H9 (cell line): ENCODE data around the gene TNFRSF1B. TPM values are rescaled to one million over a fixed set of nuclear protein-coding genes. Genes with fewer than 3 reads are reported as not detected.

Experiments used
- DNase-seq: peaks from one replicate; pipeline ENCODE4 v3.0.0-alpha.2; 2017
- H2AFZ ChIP-seq: one replicate; pipeline ENCODE4 v1.6.1; 2013; ENCODE audit warnings: mild to moderate bottlenecking, low read length, control low read depth, moderate library complexity
- H2AK5ac ChIP-seq: 2 replicates; pipeline ENCODE4 v1.6.1; 2013; ENCODE audit warnings: low read length, control low read depth, mixed read lengths; ENCODE audit not compliant: insufficient read length
- H2BK120ac ChIP-seq: one replicate; pipeline ENCODE4 v1.6.1; 2013; ENCODE audit warnings: low read depth, mild to moderate bottlenecking, low read length, control low read depth, inconsistent platforms; ENCODE audit not compliant: poor library complexity, severe bottlenecking
- H2BK12ac ChIP-seq: 2 replicates; pipeline ENCODE4 v1.6.1; 2013; ENCODE audit warnings: low read length, control low read depth, mixed read lengths, low read depth; ENCODE audit not compliant: insufficient read length
- H2BK15ac ChIP-seq: 2 replicates; pipeline ENCODE4 v1.6.1; 2013; ENCODE audit warnings: low read depth, low read length, control low read depth
- H2BK20ac ChIP-seq: one replicate; pipeline ENCODE4 v1.6.1; 2013; ENCODE audit warnings: low read depth, mild to moderate bottlenecking, low read length, control low read depth, inconsistent platforms; ENCODE audit not compliant: poor library complexity, severe bottlenecking
- H2BK5ac ChIP-seq: 2 replicates; pipeline ENCODE4 v1.6.1; 2013; ENCODE audit warnings: low read length, control low read depth, mixed read lengths; ENCODE audit not compliant: insufficient read length
- H3K14ac ChIP-seq: 2 replicates; pipeline ENCODE4 v1.6.1; 2013; ENCODE audit warnings: low read length, control low read depth; ENCODE audit not compliant: insufficient read depth
- H3K18ac ChIP-seq: 2 replicates; pipeline ENCODE4 v1.6.1; 2013; ENCODE audit warnings: low read depth, mild to moderate bottlenecking, mixed read lengths, low read length, control low read depth; ENCODE audit not compliant: insufficient read length
- H3K23ac ChIP-seq: 2 replicates; pipeline ENCODE4 v1.6.1; 2013; ENCODE audit warnings: low read length, control low read depth, mixed read lengths, low read depth; ENCODE audit not compliant: insufficient read length
- H3K23me2 ChIP-seq: 2 replicates; pipeline ENCODE4 v1.6.1; 2013; ENCODE audit warnings: low read depth, mild to moderate bottlenecking, mixed read lengths, low read length, control low read depth; ENCODE audit not compliant: insufficient read length, poor library complexity, severe bottlenecking
- H3K27ac ChIP-seq: 2 replicates; pipeline ENCODE4 v1.5.1; 2013; ENCODE audit warnings: low read length, control low read depth, mixed read lengths, low read depth; ENCODE audit not compliant: insufficient read length
- H3K27me3 ChIP-seq: 2 replicates; pipeline ENCODE4 v1.6.1; 2013; ENCODE audit warnings: low read length, control low read depth, inconsistent platforms; ENCODE audit not compliant: insufficient read depth
- H3K4ac ChIP-seq: 2 replicates; pipeline ENCODE4 v1.6.1; 2013; ENCODE audit warnings: low read depth, mild to moderate bottlenecking, control low read depth, inconsistent platforms, low read length, moderate library complexity
- H3K4me1 ChIP-seq: 2 replicates; pipeline ENCODE4 v1.6.1; 2013; ENCODE audit warnings: low read length, control low read depth, inconsistent platforms; ENCODE audit not compliant: insufficient read depth
- H3K4me2 ChIP-seq: 2 replicates; pipeline ENCODE4 v1.6.1; 2013; ENCODE audit warnings: low read length, control low read depth, mixed read lengths; ENCODE audit not compliant: insufficient read length, insufficient read depth
- H3K56ac ChIP-seq: 2 replicates; pipeline ENCODE4 v1.6.1; 2013; ENCODE audit warnings: low read depth, mild to moderate bottlenecking, mixed read lengths, low read length, control low read depth; ENCODE audit not compliant: insufficient read length
- H3K79me1 ChIP-seq: 2 replicates; pipeline ENCODE4 v1.6.1; 2013; ENCODE audit warnings: low read depth, mild to moderate bottlenecking, moderate library complexity, low read length, control low read depth, inconsistent platforms; ENCODE audit not compliant: insufficient read depth, poor library complexity, severe bottlenecking
- H3K79me2 ChIP-seq: 2 replicates; pipeline ENCODE4 v1.6.1; 2013; ENCODE audit warnings: low read length, control low read depth, inconsistent platforms; ENCODE audit not compliant: insufficient read depth
- H3K9ac ChIP-seq: 2 replicates; pipeline ENCODE4 v1.6.1; 2013; ENCODE audit warnings: low read length, control low read depth, mixed read lengths; ENCODE audit not compliant: insufficient read length; ENCODE audit errors: extremely low read depth
- H3K9me3 ChIP-seq: one replicate; pipeline ENCODE4 v1.6.1; 2013; ENCODE audit warnings: low read depth, low read length, inconsistent platforms; ENCODE audit not compliant: control insufficient read depth
- H3T11ph ChIP-seq: one replicate; pipeline ENCODE4 v1.6.1; 2013; ENCODE audit warnings: mild to moderate bottlenecking, low read length, control low read depth, inconsistent platforms
- H4K20me1 ChIP-seq: one replicate; pipeline ENCODE4 v1.6.1; 2013; ENCODE audit not compliant: control insufficient read depth, insufficient read length, insufficient read depth
- H4K5ac ChIP-seq: 2 replicates; pipeline ENCODE4 v1.6.1; 2013; ENCODE audit warnings: low read depth, mild to moderate bottlenecking, mixed read lengths, low read length, control low read depth; ENCODE audit not compliant: insufficient read length
- H4K8ac ChIP-seq: replicated peaks from 2 replicates; pipeline ENCODE4 v1.6.1; 2013; ENCODE audit warnings: low read length, control low read depth, mixed read lengths, low read depth; ENCODE audit not compliant: insufficient read length
- H4K91ac ChIP-seq: 2 replicates; pipeline ENCODE4 v1.6.1; 2013; ENCODE audit warnings: low read depth, mild to moderate bottlenecking, moderate library complexity, mixed read lengths, low read length, control low read depth; ENCODE audit not compliant: insufficient read length
- H3K27ac Mint-ChIP-seq, 3 experiments: 2 replicates in 2 of 3; 3 replicates in 1 of 3; pipeline ENCODE4 v1.8.0; 2020 to 2021; ENCODE audit warnings: mixed read lengths in 3 of 3, mild to moderate bottlenecking in 1 of 3, moderate library complexity in 1 of 3
- H3K27me3 Mint-ChIP-seq: 2 replicates; pipeline ENCODE4 v1.8.0; 2021; ENCODE audit warnings: low read depth, mild to moderate bottlenecking, moderate library complexity, mixed read lengths
- H3K36me3 Mint-ChIP-seq, 3 experiments: 2 replicates in 2 of 3; 3 replicates in 1 of 3; pipeline ENCODE4 v1.8.0; 2020 to 2021; ENCODE audit warnings: low read depth in 3 of 3, mixed read lengths in 3 of 3; ENCODE audit not compliant: insufficient read depth in 1 of 3
- H3K4me1 Mint-ChIP-seq, 2 experiments: 2 replicates each; pipeline ENCODE4 v1.8.0; 2020; ENCODE audit warnings: mixed read lengths in 2 of 2
- H3K4me3 Mint-ChIP-seq, 2 experiments: 2 replicates in 1 of 2; 3 replicates in 1 of 2; pipeline ENCODE4 v1.8.0; 2020 to 2021; ENCODE audit warnings: mild to moderate bottlenecking in 2 of 2, mixed read lengths in 2 of 2, moderate library complexity in 1 of 2
- H3K9me3 Mint-ChIP-seq, 2 experiments: 2 replicates in 1 of 2; 3 replicates in 1 of 2; pipeline ENCODE4 v1.8.0; 2020; ENCODE audit warnings: mild to moderate bottlenecking in 2 of 2, mixed read lengths in 2 of 2, moderate library complexity in 1 of 2
- WGBS: extraction: QIAGEN DNeasy Blood & Tissue Kit; methylation state at CpG from one replicate; pipeline ENCODE4 v1.1.7; 2013; ENCODE audit warnings: missing lambda C conversion rate, low lambda C conversion rate, mixed read lengths; ENCODE audit not compliant: insufficient read length; ENCODE audit errors: extremely low coverage; 5-methylcytosine and 5-hydroxymethylcytosine counted together
- total RNA-seq: library from RNA; stranded (reverse); gene quantifications from 2 replicates; pipeline ENCODE4 v1.2.1, GENCODE V29; 2021
- TF ChIP-seq, protein P1 (sequence below): fragments of 200-600 bp; sonication (generic); conservative IDR thresholded peaks from 3 replicates; pipeline ENCODE4 v1.8.0; 2021; ENCODE audit warnings: antibody characterized with exemption, mild to moderate bottlenecking

The TNFRSF1B gene
- total RNA-seq, 1 experiment from 2014 or later: 0.57 TPM

DNA sequence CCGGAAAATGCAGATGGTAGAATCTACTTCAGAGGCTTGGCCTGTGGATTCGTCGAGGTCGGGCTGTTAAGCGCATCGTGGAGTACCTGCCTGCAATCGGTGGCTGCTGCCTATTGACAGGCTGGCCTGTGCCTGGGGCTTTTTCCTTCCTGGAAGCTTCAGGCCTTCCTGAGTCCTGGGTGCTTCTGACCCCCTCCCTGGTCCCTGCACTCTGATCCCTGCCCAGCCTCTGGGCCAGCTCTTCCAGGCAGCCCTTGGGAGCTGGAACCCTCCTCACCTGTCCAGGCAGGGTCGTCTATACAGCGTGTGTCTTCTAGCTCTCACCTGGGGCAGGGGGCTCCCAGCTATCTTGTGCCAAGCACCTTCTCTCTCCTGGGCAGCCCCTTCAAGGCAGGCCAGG lies 40.0 kb upstream of the TNFRSF1B start:
- Mint-ChIP-seq H3K27me3 (no peaks in the 10 kb centered on the region; the same call in 1 of the 2 replicates), H3K36me3 (no peaks in the 10 kb centered on the region), H3K9me3 (no peaks in the 10 kb centered on the region), H3K4me3 (no peak overlapping the region), H3K4me1 (no peaks in the 10 kb centered on the region), H3K27ac (no peak overlapping the region)
- H3K9me3 ChIP-seq: no peaks in the 10 kb centered on the region
- no peak overlapping the region for H3K56ac ChIP-seq
- H3K4me2 ChIP-seq: no peak overlapping the region
- TF ChIP-seq, protein P1, sequence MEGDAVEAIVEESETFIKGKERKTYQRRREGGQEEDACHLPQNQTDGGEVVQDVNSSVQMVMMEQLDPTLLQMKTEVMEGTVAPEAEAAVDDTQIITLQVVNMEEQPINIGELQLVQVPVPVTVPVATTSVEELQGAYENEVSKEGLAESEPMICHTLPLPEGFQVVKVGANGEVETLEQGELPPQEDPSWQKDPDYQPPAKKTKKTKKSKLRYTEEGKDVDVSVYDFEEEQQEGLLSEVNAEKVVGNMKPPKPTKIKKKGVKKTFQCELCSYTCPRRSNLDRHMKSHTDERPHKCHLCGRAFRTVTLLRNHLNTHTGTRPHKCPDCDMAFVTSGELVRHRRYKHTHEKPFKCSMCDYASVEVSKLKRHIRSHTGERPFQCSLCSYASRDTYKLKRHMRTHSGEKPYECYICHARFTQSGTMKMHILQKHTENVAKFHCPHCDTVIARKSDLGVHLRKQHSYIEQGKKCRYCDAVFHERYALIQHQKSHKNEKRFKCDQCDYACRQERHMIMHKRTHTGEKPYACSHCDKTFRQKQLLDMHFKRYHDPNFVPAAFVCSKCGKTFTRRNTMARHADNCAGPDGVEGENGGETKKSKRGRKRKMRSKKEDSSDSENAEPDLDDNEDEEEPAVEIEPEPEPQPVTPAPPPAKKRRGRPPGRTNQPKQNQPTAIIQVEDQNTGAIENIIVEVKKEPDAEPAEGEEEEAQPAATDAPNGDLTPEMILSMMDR: no peak
- DNase-seq: no peak
- no peak overlapping the region for H2AFZ ChIP-seq
- H3K14ac ChIP-seq: no peak overlapping the region
- WGBS: no CpG with 5 or more reads among the region's 9 CpGs
- no peak overlapping the region for H2BK15ac ChIP-seq
- H4K8ac ChIP-seq: no peak overlapping the region
- no peaks in the 10 kb centered on the region for H4K20me1 ChIP-seq
- no peaks in the 10 kb centered on the region for H3K79me2 ChIP-seq
- H3K9ac ChIP-seq: no peak overlapping the region
- no peaks in the 10 kb centered on the region for H3K27me3 ChIP-seq
- no peaks in the 10 kb centered on the region for H3K79me1 ChIP-seq
- no peak overlapping the region for H2BK5ac ChIP-seq
- no peaks in the 10 kb centered on the region for H3K4me1 ChIP-seq
- no peak overlapping the region for H3K23ac ChIP-seq
- H4K91ac ChIP-seq: no peak overlapping the region
- H3K27ac ChIP-seq: no peak overlapping the region
- H2BK120ac ChIP-seq: no peak overlapping the region
- no peak overlapping the region for H2BK12ac ChIP-seq
- H4K5ac ChIP-seq: no peak overlapping the region
- H3K4ac ChIP-seq: no peak overlapping the region
- no peak overlapping the region for H2AK5ac ChIP-seq
- no peaks in the 10 kb centered on the region for H3K23me2 ChIP-seq
- no peak overlapping the region for H3K18ac ChIP-seq
- no peak overlapping the region for H3T11ph ChIP-seq
- H2BK20ac ChIP-seq: no peak overlapping the region
